Naive thymus-derived CD4-positive, alpha-beta T cell (primary cell): ENCODE results near the gene SET. TPM values are rescaled to one million over a fixed set of nuclear protein-coding genes. Genes with fewer than 3 reads are reported as not detected.

ENCODE experiments used
- ATAC-seq: fragments of 150-1000 bp; cut with Tn5 transposase; 2 replicates; pipeline ENCODE4 v1.10.0; 2021; ENCODE audit warnings: mild to moderate bottlenecking, moderate library complexity
- CTCF ChIA-PET: fragments of 350-600 bp; sonication (Branson Sonifier 250); formaldehyde crosslinking; loops from one replicate; lab custom pipeline; 2021; ENCODE audit warnings: antibody characterized with exemption; lab: Charles Lee
- POLR2A ChIA-PET: fragments of 350-600 bp; sonication (Branson Sonifier 250); formaldehyde crosslinking; loops from one replicate; lab custom pipeline; 2021; ENCODE audit warnings: antibody characterized with exemption, inconsistent platforms; lab: Charles Lee
- DNase-seq, 9 donors: peaks; one replicate each; pipeline versions ENCODE4 v3.0.0 to v3.0.0-alpha.2; 2020 to 2022; ENCODE audit warnings: mixed read lengths in 1 of 9
- H3K27ac ChIP-seq: one replicate; pipeline ENCODE4 v1.7.0; 2013; ENCODE audit warnings: mild to moderate bottlenecking, low read depth, low read length, moderate library complexity
- H3K27me3 ChIP-seq, 2 donors: one replicate each; pipeline ENCODE4 v1.7.0; 2013; ENCODE audit warnings: low read length in 2 of 2, mild to moderate bottlenecking in 2 of 2, moderate library complexity in 2 of 2; ENCODE audit not compliant: control insufficient read depth in 2 of 2, insufficient read depth in 2 of 2
- H3K36me3 ChIP-seq, 3 experiments: 1 replicate in 2 of 3; 2 replicates in 1 of 3; pipeline ENCODE4 v1.7.0; 2013; ENCODE audit warnings: low read length in 3 of 3, mild to moderate bottlenecking in 3 of 3, moderate library complexity in 1 of 3; ENCODE audit not compliant: insufficient read depth in 3 of 3, control insufficient read depth in 2 of 3
- H3K4me1 ChIP-seq, 2 donors: one replicate each; pipeline ENCODE4 v1.7.0; 2013; ENCODE audit warnings: low read length in 2 of 2, mild to moderate bottlenecking in 2 of 2, moderate library complexity in 1 of 2; ENCODE audit not compliant: control insufficient read depth in 2 of 2, insufficient read depth in 2 of 2
- H3K4me3 ChIP-seq: 2 replicates; pipeline ENCODE4 v1.7.0; 2013; ENCODE audit warnings: mild to moderate bottlenecking, low read length
- H3K9me3 ChIP-seq, 3 experiments: 1 replicate in 2 of 3; 2 replicates in 1 of 3; pipeline ENCODE4 v1.7.0; 2013; ENCODE audit warnings: low read length in 3 of 3; ENCODE audit not compliant: control insufficient read depth in 2 of 3
- H3K27ac Mint-ChIP-seq, 9 donors: one replicate each; pipeline ENCODE4 v1.8.0; 2020 to 2022; ENCODE audit warnings: mixed read lengths in 9 of 9, mild to moderate bottlenecking in 8 of 9, moderate library complexity in 5 of 9, inconsistent platforms in 2 of 9
- H3K27me3 Mint-ChIP-seq, 5 donors: one replicate each; pipeline ENCODE4 v1.8.0; 2021 to 2022; ENCODE audit warnings: mixed read lengths in 5 of 5, mild to moderate bottlenecking in 1 of 5
- H3K36me3 Mint-ChIP-seq, 5 donors: one replicate each; pipeline ENCODE4 v1.8.0; 2020 to 2022; ENCODE audit warnings: mixed read lengths in 5 of 5, mild to moderate bottlenecking in 3 of 5, inconsistent platforms in 1 of 5
- H3K4me1 Mint-ChIP-seq, 7 donors: one replicate each; pipeline ENCODE4 v1.8.0; 2020 to 2022; ENCODE audit warnings: mixed read lengths in 7 of 7, mild to moderate bottlenecking in 3 of 7, inconsistent platforms in 1 of 7
- H3K4me3 Mint-ChIP-seq, 10 donors: one replicate each; pipeline ENCODE4 v1.8.0; 2020 to 2022; ENCODE audit warnings: mild to moderate bottlenecking in 10 of 10, mixed read lengths in 10 of 10, moderate library complexity in 6 of 10, inconsistent platforms in 2 of 10
- H3K9me3 Mint-ChIP-seq, 11 donors: one replicate each; pipeline ENCODE4 v1.8.0; 2020 to 2022; ENCODE audit warnings: mixed read lengths in 11 of 11, mild to moderate bottlenecking in 4 of 11, inconsistent platforms in 1 of 11, moderate library complexity in 1 of 11
- intact Hi-C, 2 donors: fragments of 100-400 bp; cut with micrococcal nuclease; formaldehyde crosslinking; loops; one replicate each; pipeline ENCODE4 v1.15.1; 2023
- polyA plus RNA-seq, 2 donors: library from polyadenylated mRNA; unstranded; fragments of 300-500 nt; fragmentation: Illumina TruSeq; gene quantifications; one replicate each; pipeline ENCODE4 v1.2.3, GENCODE V29; 2021
- total RNA-seq, 6 experiments: library from RNA in 5 of 6; stranded (reverse) in 5 of 6; gene quantifications; 1 replicate in 5 of 6; 2 replicates in 1 of 6; pipeline ENCODE4 v1.2.3 and lab custom pipeline; 2021 to 2026

SET gene
- total and polyA plus RNA-seq, 7 experiments from 2014 or later = 133 to 488 (median 227) TPM

GRCh38 chr9:128718047-128718446 is 29.0 kb downstream of the SET start:
- H3K27me3 Mint-ChIP-seq = no peaks in the 10 kb centered on the region
- no peak for DNase-seq
- Histone ChIP-seq H3K36me3 (peaks cover 0 to 26% (median 0%) of the 10 kb centered on the region in 3 experiments), H3K4me3 (no peak overlapping the region), H3K4me1 (peaks cover 0 to 2% of the 10 kb centered on the region in 2 donors), H3K27me3 (no peaks in the 10 kb centered on the region), H3K27ac (no peak overlapping the region), H3K9me3 (no peaks in the 10 kb centered on the region)
- peaks cover 0 to 4% (median 0%) of the 10 kb centered on the region in 5 donors for H3K36me3 Mint-ChIP-seq
- peaks cover 5 to 15% (median 9%) of the 10 kb centered on the region in 7 donors for H3K4me1 Mint-ChIP-seq
- no peak for ATAC-seq
- H3K9me3 Mint-ChIP-seq = peaks cover 0 to 1% (median 0%) of the 10 kb centered on the region in 11 donors
- POLR2A ChIA-PET = no interaction called here
- H3K4me3 Mint-ChIP-seq = no peak overlapping the region
- H3K27ac Mint-ChIP-seq = no peak overlapping the region
- intact Hi-C loops = no loop called here
- CTCF ChIA-PET = no interaction called here

DNA sequence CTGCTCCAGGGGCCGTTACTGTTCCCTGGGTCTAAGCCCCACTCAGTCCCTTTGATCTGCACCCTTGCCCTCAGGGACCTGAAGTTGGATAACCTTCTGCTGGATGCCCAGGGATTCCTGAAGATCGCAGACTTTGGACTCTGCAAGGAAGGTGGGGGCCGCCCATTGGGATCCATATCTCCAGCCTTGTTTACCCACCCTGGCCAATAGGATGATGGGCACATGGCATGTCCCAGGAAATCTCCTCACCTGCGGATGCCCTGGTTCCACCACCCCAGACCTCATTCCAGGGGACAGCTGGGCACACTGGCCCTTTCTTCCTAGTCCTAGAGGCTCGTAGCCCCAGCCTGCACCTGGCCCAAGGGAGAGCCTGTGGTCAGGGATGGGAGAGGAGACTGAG is 29.5 kb downstream of the SET start:
- H3K27ac Mint-ChIP-seq = no peak overlapping the region
- no peak overlapping the region for H3K27ac ChIP-seq
- H3K27me3 ChIP-seq = no peaks in the 10 kb centered on the region
- H3K36me3 Mint-ChIP-seq = peaks cover 0 to 4% (median 0%) of the 10 kb centered on the region in 5 donors
- no peak overlapping the region for H3K4me3 ChIP-seq
- peaks cover 9 to 19% (median 14%) of the 10 kb centered on the region in 7 donors for H3K4me1 Mint-ChIP-seq
- H3K9me3 ChIP-seq = no peaks in the 10 kb centered on the region
- peaks cover 3 to 6% of the 10 kb centered on the region in 2 donors for H3K4me1 ChIP-seq
- no peak overlapping the region for H3K4me3 Mint-ChIP-seq
- H3K36me3 ChIP-seq = peaks cover 0 to 26% (median 0%) of the 10 kb centered on the region in 3 experiments
- ChIA-PET CTCF (no interaction called here), POLR2A (no interaction called here)
- DNase-seq (no peak), ATAC-seq (no peak)
- H3K9me3 Mint-ChIP-seq = peaks cover 0 to 1% (median 0%) of the 10 kb centered on the region in 11 donors
- intact Hi-C loops = no loop called here
- H3K27me3 Mint-ChIP-seq = no peaks in the 10 kb centered on the region

DNA sequence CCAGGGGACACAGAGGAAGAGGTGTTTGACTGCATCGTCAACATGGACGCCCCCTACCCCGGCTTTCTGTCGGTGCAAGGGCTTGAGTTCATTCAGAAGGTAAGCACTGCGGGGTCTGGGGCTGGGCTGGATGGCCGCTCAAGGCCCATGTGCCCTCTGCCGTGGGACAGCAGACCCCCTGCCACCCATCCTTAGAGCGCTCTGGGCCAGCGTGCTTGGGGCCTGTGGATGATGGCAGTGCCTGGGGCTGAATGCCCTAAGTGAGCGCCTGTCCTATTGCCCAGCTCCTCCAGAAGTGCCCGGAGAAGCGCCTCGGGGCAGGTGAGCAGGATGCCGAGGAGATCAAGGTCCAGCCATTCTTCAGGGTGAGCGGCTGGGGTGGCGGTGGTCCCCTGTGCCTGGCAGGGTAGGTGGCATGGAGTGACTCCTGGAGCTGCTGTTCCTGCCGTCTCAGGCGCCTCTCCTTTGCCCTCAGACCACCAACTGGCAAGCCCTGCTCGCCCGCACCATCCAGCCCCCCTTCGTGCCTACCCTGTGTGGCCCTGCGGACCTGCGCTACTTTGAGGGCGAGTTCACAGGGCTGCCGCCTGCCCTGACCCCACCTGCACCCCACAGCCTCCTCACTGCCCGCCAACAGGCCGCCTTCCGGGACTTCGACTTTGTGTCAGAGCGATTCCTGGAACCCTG is 31.0 kb downstream of the SET start:
- CTCF ChIA-PET = no interaction called here
- DNase-seq (no peak), ATAC-seq (no peak)
- Mint-ChIP-seq H3K27ac (peak overlapping the region in 1 of 9 donors; percentile 4), H3K27me3 (no peaks in the 10 kb centered on the region), H3K9me3 (peaks cover 0 to 1% (median 0%) of the 10 kb centered on the region in 11 donors), H3K4me1 (peaks cover 21 to 29% (median 25%) of the 10 kb centered on the region in 7 donors), H3K4me3 (no peak overlapping the region), H3K36me3 (peaks cover 0 to 4% (median 0%) of the 10 kb centered on the region in 5 donors)
- Histone ChIP-seq H3K4me3 (no peak overlapping the region), H3K9me3 (no peaks in the 10 kb centered on the region), H3K27ac (no peak overlapping the region), H3K36me3 (peaks cover 0 to 26% (median 0%) of the 10 kb centered on the region in 3 experiments), H3K27me3 (no peaks in the 10 kb centered on the region), H3K4me1 (peaks cover 10 to 17% of the 10 kb centered on the region in 2 donors)
- POLR2A ChIA-PET = interaction anchor here (1.2 kb wide), 1 partner anchor 169 kb away, joined by 3 read pairs; no protein-coding TSS in a partner anchor
- intact Hi-C loops = no loop called here

DNA sequence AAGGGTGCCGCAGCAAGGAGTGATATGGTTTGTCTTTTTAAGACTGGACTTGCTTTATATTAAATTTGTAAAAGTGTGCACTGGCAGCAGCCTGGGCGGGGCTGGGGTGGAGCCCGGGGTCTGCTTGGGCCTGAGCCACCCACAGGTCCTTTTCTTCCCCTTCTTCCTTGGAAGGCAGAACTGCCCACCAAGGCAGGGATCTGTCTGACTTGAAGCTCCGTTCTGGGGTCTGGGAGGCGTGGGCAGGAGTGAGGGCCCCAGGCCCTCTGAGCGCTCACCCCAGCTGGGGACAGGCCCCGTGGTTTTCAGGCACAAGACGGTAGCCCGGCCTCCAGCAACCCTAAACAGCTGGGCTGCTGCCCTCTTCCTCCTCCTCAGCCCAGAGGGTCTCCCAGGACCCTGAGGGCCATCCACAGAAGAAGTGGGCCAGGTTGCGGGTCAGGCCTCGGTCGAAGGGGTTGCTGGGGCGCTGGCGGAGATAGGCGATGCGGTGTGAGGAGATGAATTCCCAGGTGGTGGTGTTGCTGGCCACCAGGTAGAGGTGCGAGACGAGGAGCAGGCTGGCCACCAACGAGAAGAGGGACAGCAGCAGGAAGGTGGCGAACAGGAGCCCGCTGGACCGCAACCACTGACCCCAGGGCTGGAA is 31.9 kb downstream of the SET start:
- no peak for ATAC-seq
- Histone ChIP-seq H3K9me3 (no peaks in the 10 kb centered on the region), H3K4me1 (peaks cover 13 to 20% of the 10 kb centered on the region in 2 donors), H3K27me3 (no peaks in the 10 kb centered on the region), H3K4me3 (no peak overlapping the region), H3K27ac (no peak overlapping the region), H3K36me3 (peaks cover 0 to 26% (median 0%) of the 10 kb centered on the region in 3 experiments)
- ChIA-PET CTCF (no interaction called here), POLR2A (interaction anchor here (1.2 kb wide), 1 partner anchor 170 kb away, joined by 3 read pairs; no protein-coding TSS in a partner anchor)
- Mint-ChIP-seq H3K9me3 (peaks cover 0 to 1% (median 0%) of the 10 kb centered on the region in 11 donors), H3K27ac (peak overlapping the region in 1 of 9 donors; percentile 66), H3K4me1 (peaks cover 23 to 35% (median 32%) of the 10 kb centered on the region in 7 donors), H3K36me3 (peaks cover 0 to 4% (median 0%) of the 10 kb centered on the region in 5 donors), H3K4me3 (no peak overlapping the region), H3K27me3 (no peaks in the 10 kb centered on the region)
- DNase-seq = no peak
- intact Hi-C loops = no loop called here

DNA sequence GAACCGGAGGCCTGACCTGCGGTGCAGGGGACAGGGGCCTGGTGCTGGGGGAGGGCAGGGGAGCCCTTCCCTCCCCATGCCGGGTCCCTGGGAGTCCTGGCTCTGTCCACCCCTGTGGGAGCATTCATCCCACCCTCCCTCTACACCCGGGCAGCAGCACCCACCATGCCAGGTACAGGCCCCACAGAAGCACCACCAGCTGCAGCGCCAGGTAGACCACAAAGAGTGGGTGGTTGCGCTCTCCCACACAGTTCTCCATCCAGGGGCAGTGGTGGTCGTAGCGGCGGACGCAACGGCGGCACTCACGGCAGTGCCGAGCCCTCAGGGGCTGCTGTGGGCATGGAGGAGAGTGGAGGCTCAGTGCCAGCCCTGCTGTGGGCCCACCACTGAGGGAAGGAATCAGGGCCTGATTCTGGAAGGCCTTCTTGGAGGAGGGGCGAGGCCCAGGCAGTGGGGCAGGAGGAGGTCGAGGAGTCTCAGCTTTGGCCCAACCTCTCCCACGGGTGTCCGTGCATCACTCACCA is 32.5 kb downstream of the SET start:
- no peaks in the 10 kb centered on the region for H3K9me3 ChIP-seq
- no peak overlapping the region for H3K4me3 ChIP-seq
- H3K27me3 ChIP-seq = no peaks in the 10 kb centered on the region
- ATAC-seq (no peak), DNase-seq (no peak)
- ChIA-PET CTCF (no interaction called here), POLR2A (interaction anchor here (1.2 kb wide), 1 partner anchor 171 kb away, joined by 3 read pairs; no protein-coding TSS in a partner anchor)
- Mint-ChIP-seq H3K4me3 (peak overlapping the region in 2 of 10 donors; percentile 88 to 96), H3K4me1 (peaks cover 23 to 37% (median 35%) of the 10 kb centered on the region in 7 donors), H3K9me3 (peaks cover 0 to 1% (median 0%) of the 10 kb centered on the region in 11 donors), H3K27ac (peak overlapping the region in 3 of 9 donors; percentile 32 to 93 (median 46)), H3K36me3 (peaks cover 0 to 4% (median 0%) of the 10 kb centered on the region in 5 donors), H3K27me3 (no peaks in the 10 kb centered on the region)
- peaks cover 13 to 20% of the 10 kb centered on the region in 2 donors for H3K4me1 ChIP-seq
- intact Hi-C loops = no loop called here
- no peak overlapping the region for H3K27ac ChIP-seq
- peaks cover 0 to 26% (median 0%) of the 10 kb centered on the region in 3 experiments for H3K36me3 ChIP-seq
